HG03571 (cell line): ENCODE measurements around the gene BCAS3.

Experiments used
- ATAC-seq: cut with Tn5 transposase; IDR thresholded peaks from one replicate; pipeline ENCODE4 v1.9.1; 2021; ENCODE audit not compliant: unreplicated experiment

The BCAS3 gene

GRCh38 chr17:61402978-61403800, 725.5 kb downstream of the BCAS3 start:
- ATAC-seq: no peak

- ATAC-seq: no peak
These were observed 726.4 kb downstream of the BCAS3 start for GRCh38 chr17:61403801-61404662.

- ATAC-seq: no peak
These were observed 726.9 kb downstream of the BCAS3 start for GRCh38 chr17:61404663-61404912.

GRCh38 chr17:61404913-61405685, 727.4 kb downstream of the BCAS3 start:
- ATAC-seq: no peak

- ATAC-seq: no peak
These were observed 728.3 kb downstream of the BCAS3 start for GRCh38 chr17:61405686-61406536.

- ATAC-seq: no peak
These were observed 728.8 kb downstream of the BCAS3 start for GRCh38 chr17:61406537-61406845.

- ATAC-seq: no peak
These were observed 729.6 kb downstream of the BCAS3 start for GRCh38 chr17:61406971-61407911.

- no peak for ATAC-seq
These were observed 730.7 kb downstream of the BCAS3 start for GRCh38 chr17:61408151-61409041.

- no peak for ATAC-seq
These were observed 731.9 kb downstream of the BCAS3 start for GRCh38 chr17:61409301-61410112.

- ATAC-seq: no peak
These were observed 732.7 kb downstream of the BCAS3 start for GRCh38 chr17:61410141-61411010.

GRCh38 chr17:61411011-61411260, 733.3 kb downstream of the BCAS3 start:
- ATAC-seq: no peak

GRCh38 chr17:61411261-61412142, 733.9 kb downstream of the BCAS3 start:
- ATAC-seq: no peak

GRCh38 chr17:61412143-61412859, 734.6 kb downstream of the BCAS3 start:
- peak; percentile 52 for ATAC-seq

- ATAC-seq: no peak
These were observed 735.4 kb downstream of the BCAS3 start for GRCh38 chr17:61412860-61413660.

GRCh38 chr17:61413661-61414126, 736.0 kb downstream of the BCAS3 start:
- ATAC-seq: no peak
